Measurements from ENCODE around the gene TEN1.

TEN1 gene

DNA sequence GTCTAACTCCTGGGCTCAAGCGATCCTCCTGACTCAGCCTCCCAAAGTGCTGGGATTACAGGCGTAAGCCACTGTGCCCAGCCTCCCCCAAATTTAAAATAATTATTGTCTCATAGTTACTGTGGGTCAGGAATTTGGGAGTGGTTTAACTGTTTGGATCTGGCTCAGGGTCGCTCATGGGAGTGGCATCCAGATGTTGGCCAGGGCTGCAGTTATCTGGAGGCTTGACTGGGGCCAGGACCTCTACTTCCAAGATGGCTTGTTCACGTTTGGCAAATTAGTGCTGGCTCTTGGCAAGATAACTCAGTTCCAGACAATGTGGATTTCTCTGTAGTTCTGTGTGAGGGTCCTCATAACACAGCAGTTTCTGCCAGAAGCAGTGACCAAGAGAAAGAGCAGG is 8.0 kb downstream of the TEN1 start (continued):
- TF ChIP-seq, protein P1, sequence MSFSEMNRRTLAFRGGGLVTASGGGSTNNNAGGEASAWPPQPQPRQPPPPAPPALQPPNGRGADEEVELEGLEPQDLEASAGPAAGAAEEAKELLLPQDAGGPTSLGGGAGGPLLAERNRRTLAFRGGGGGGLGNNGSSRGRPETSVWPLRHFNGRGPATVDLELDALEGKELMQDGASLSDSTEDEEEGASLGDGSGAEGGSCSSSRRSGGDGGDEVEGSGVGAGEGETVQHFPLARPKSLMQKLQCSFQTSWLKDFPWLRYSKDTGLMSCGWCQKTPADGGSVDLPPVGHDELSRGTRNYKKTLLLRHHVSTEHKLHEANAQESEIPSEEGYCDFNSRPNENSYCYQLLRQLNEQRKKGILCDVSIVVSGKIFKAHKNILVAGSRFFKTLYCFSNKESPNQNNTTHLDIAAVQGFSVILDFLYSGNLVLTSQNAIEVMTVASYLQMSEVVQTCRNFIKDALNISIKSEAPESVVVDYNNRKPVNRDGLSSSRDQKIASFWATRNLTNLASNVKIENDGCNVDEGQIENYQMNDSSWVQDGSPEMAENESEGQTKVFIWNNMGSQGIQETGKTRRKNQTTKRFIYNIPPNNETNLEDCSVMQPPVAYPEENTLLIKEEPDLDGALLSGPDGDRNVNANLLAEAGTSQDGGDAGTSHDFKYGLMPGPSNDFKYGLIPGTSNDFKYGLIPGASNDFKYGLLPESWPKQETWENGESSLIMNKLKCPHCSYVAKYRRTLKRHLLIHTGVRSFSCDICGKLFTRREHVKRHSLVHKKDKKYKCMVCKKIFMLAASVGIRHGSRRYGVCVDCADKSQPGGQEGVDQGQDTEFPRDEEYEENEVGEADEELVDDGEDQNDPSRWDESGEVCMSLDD (tag by site-specific recombination; IDR thresholded peaks at IDR 0.05) = no peak
- TF ChIP-seq, protein P2, sequence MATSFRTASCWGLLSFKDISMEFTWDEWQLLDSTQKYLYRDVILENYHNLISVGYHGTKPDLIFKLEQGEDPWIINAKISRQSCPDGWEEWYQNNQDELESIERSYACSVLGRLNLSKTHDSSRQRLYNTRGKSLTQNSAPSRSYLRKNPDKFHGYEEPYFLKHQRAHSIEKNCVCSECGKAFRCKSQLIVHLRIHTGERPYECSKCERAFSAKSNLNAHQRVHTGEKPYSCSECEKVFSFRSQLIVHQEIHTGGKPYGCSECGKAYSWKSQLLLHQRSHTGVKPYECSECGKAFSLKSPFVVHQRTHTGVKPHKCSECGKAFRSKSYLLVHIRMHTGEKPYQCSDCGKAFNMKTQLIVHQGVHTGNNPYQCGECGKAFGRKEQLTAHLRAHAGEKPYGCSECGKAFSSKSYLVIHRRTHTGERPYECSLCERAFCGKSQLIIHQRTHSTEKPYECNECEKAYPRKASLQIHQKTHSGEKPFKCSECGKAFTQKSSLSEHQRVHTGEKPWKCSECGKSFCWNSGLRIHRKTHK (tag by site-specific recombination; IDR thresholded peaks at IDR 0.05) = no peak
- TF ChIP-seq ZNF311 (tag by site-specific recombination; IDR thresholded peaks at IDR 0.05; ENCODE audit: borderline replicate concordance) (no peak), MYNN (tag by site-specific recombination; IDR thresholded peaks at IDR 0.05; ENCODE audit: borderline replicate concordance) (no peak), KLF17 (tag by site-specific recombination; IDR thresholded peaks at IDR 0.05) (no peak), ZNF837 (tag by site-specific recombination; IDR thresholded peaks at IDR 0.05) (no peak), ZNF629 (tag by site-specific recombination; IDR thresholded peaks at IDR 0.05) (no peak), HOXD13 (CRISPR knock-in tag; IDR thresholded peaks at IDR 0.05; ENCODE audit: borderline replicate concordance) (no peak)
- TF ChIP-seq, protein P3, sequence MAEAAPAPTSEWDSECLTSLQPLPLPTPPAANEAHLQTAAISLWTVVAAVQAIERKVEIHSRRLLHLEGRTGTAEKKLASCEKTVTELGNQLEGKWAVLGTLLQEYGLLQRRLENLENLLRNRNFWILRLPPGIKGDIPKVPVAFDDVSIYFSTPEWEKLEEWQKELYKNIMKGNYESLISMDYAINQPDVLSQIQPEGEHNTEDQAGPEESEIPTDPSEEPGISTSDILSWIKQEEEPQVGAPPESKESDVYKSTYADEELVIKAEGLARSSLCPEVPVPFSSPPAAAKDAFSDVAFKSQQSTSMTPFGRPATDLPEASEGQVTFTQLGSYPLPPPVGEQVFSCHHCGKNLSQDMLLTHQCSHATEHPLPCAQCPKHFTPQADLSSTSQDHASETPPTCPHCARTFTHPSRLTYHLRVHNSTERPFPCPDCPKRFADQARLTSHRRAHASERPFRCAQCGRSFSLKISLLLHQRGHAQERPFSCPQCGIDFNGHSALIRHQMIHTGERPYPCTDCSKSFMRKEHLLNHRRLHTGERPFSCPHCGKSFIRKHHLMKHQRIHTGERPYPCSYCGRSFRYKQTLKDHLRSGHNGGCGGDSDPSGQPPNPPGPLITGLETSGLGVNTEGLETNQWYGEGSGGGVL (tag by site-specific recombination; IDR thresholded peaks at IDR 0.05) = no peak

DNA sequence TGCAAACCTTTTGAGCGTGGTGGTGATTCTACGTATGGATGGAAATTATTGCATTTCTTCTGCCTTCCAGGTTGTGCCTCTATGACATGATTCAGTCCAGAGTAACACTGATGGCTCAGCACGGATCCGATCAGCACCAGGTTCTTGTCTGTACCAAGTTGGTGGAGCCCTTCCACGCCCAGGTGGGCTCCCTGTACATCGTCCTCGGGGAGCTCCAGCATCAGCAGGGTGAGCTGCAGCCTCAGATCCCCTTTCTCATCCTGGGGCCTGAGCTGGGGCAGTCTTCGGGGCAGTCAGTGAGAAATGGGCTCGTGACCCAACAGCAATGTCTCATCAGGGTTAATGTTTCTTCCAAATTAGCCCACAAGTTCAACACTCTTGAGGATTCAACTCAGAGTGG is 12.4 kb downstream of the TEN1 start:
- H3K4me3 ChIP-seq (ENCODE audit: low read depth, low read length) = no peak overlapping the region
- TF ChIP-seq ZNF211 (tag by site-specific recombination; IDR thresholded peaks at IDR 0.05; ENCODE audit: low read depth) (no peak), ZBTB17 (tag by site-specific recombination; IDR thresholded peaks at IDR 0.05) (no peak), ZBTB8A (tag by site-specific recombination; IDR thresholded peaks at IDR 0.05) (no peak), ZNF280C (tag by site-specific recombination; IDR thresholded peaks at IDR 0.05) (no peak), ZNF596 (tag by site-specific recombination; IDR thresholded peaks at IDR 0.05) (no peak), ZNF768 (tag by site-specific recombination; IDR thresholded peaks at IDR 0.05) (no peak), SP2 (tag by site-specific recombination; IDR thresholded peaks at IDR 0.05) (no peak), HOXC10 (CRISPR knock-in tag; IDR thresholded peaks at IDR 0.05) (no peak), ZBTB49 (tag by site-specific recombination; IDR thresholded peaks at IDR 0.05; ENCODE audit: low read depth) (no peak)

More for the DNA sequence above, 12.4 kb downstream of the TEN1 start:
- H3K36me3 ChIP-seq (ENCODE audit: control insufficient read depth in 2 of 2, insufficient read depth in 1 of 2, low read length in 2 of 2) = peaks cover 3 to 7% of the 10 kb centered on the region in 2 experiments; a peak in 2 of 3 replicates
- CTCF ChIA-PET = interaction anchor here (1.4 to 2.2 kb wide), 2 partner anchors 10 to 87 kb away, joined by 3 to 5 read pairs; partner anchors contain the start of genes CDK3 and MRPL38
- POLR2A ChIA-PET = interaction anchor here (0.8 kb wide), 1 partner anchor 10 kb away, joined by 4 read pairs; no protein-coding TSS in a partner anchor
- no peak overlapping the region for H3K27ac ChIP-seq (ENCODE audit: extremely low read depth, low read depth, low read length)
- no peaks in the 10 kb centered on the region for H3K9me3 ChIP-seq (ENCODE audit: control insufficient read depth, insufficient read depth, low read depth, low read length)
- no peaks in the 10 kb centered on the region for H3K4me1 ChIP-seq (ENCODE audit: control insufficient read depth, insufficient read depth, low read length)
